H1 (cell line): ENCODE measurements around the gene ACOD1.

Source experiments
- EZH2 ChIP-seq: fragments of 200-600 bp; sonication (generic); IDR thresholded peaks from 2 replicates; pipeline ENCODE4 v1.7.1; 2012; ENCODE audit warnings: low read depth, mild to moderate bottlenecking, moderate library complexity, low read length, inconsistent platforms; ENCODE audit not compliant: severe bottlenecking
- KDM4A ChIP-seq: IDR thresholded peaks from one replicate; pipeline ENCODE4 v1.7.1; 2012; ENCODE audit warnings: low read depth, mild to moderate bottlenecking, moderate library complexity, low read length, inconsistent platforms; ENCODE audit not compliant: severe bottlenecking
- POLR2A ChIP-seq, 2 experiments: IDR thresholded peaks; 1 replicate in 1 of 2; 2 replicates in 1 of 2; pipeline ENCODE4 v1.6.1; 2011; ENCODE audit warnings: low read depth in 2 of 2, low read length in 2 of 2, mild to moderate bottlenecking in 2 of 2; ENCODE audit errors: control extremely low read depth in 1 of 2
- POLR2AphosphoS5 ChIP-seq: IDR thresholded peaks from 2 replicates; pipeline ENCODE4 v1.6.1; 2011; ENCODE audit warnings: low read depth, low read length
- SRF ChIP-seq: IDR thresholded peaks from 2 replicates; pipeline ENCODE4 v1.6.1; 2011; ENCODE audit warnings: mild to moderate bottlenecking, low read depth, low read length, moderate library complexity

GRCh38 chr13:76921516-76921915 lies 26.8 kb upstream of the ACOD1 start:
- no peak for TF ChIP-seq POLR2AphosphoS5
- TF ChIP-seq POLR2A (IDR thresholded peaks at IDR 0.05; ENCODE audit: control extremely low read depth in 1 of 2, low read depth in 2 of 2, low read length in 2 of 2), result no peak
- TF ChIP-seq SRF, result no peak
- no peak for TF ChIP-seq KDM4A
- TF ChIP-seq EZH2, result no peak
